ENCODE results near the gene TDRD12. TPM values are rescaled to one million over a fixed set of nuclear protein-coding genes. Genes with fewer than 3 reads are reported as not detected.
"Not testable (repeated sequence)": the region's sequence is repeated elsewhere in the genome, so short reads cannot be mapped to it uniquely, and the experiment has no call there.

Gene TDRD12
- total RNA-seq, 2 donors from 2014 or later, result 0.52 TPM; not detected in 1

- intact Hi-C loops (cut with DNase I), result no loop called here
- Histone ChIP-seq H3K27ac (no peak overlapping the region), H3K4me3 (no peak overlapping the region), H3K4me1 (no peaks in the 10 kb centered on the region), H3K9me3 (no peaks in the 10 kb centered on the region), H3K36me3 (replicated peaks in 1 of 2; ENCODE audit: insufficient read depth in 1 of 2, low read depth in 2 of 2) (no peaks in the 10 kb centered on the region), H3K27me3 (no peaks in the 10 kb centered on the region)
- TF ChIP-seq, protein P1, sequence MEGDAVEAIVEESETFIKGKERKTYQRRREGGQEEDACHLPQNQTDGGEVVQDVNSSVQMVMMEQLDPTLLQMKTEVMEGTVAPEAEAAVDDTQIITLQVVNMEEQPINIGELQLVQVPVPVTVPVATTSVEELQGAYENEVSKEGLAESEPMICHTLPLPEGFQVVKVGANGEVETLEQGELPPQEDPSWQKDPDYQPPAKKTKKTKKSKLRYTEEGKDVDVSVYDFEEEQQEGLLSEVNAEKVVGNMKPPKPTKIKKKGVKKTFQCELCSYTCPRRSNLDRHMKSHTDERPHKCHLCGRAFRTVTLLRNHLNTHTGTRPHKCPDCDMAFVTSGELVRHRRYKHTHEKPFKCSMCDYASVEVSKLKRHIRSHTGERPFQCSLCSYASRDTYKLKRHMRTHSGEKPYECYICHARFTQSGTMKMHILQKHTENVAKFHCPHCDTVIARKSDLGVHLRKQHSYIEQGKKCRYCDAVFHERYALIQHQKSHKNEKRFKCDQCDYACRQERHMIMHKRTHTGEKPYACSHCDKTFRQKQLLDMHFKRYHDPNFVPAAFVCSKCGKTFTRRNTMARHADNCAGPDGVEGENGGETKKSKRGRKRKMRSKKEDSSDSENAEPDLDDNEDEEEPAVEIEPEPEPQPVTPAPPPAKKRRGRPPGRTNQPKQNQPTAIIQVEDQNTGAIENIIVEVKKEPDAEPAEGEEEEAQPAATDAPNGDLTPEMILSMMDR (IDR thresholded peaks at IDR 0.05), result no peak
- no peak for TF ChIP-seq POLR2A (IDR thresholded peaks at IDR 0.05)
- ATAC-seq (no peak), DNase-seq (no peak)
- 90 to 98% methylated on average over 9 of the region's 9 CpGs for WGBS, 2 donors
Measured at GRCh38 chr19:32743021-32743420, 23.5 kb downstream of the TDRD12 start.

DNA sequence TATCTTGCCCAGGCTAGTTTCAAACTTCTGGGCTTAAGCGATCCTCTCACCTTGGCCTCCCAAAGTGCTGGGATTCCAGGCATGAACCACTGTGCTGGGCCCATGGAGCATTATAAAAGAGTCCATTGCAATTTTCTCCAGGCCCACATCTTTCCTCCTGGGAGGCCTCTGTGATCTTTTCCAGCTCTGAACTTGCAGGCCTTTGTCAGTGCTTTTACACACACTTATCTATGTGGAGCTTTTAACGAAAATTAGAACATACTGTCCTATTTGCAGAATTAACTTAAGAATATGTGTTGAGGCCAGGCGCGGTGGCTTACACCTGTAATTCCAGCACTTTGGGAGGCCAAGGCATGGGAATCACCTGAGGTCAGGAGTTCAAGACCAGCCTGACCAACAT, 23.9 kb downstream of the TDRD12 start:
- no peak for ATAC-seq

DNA sequence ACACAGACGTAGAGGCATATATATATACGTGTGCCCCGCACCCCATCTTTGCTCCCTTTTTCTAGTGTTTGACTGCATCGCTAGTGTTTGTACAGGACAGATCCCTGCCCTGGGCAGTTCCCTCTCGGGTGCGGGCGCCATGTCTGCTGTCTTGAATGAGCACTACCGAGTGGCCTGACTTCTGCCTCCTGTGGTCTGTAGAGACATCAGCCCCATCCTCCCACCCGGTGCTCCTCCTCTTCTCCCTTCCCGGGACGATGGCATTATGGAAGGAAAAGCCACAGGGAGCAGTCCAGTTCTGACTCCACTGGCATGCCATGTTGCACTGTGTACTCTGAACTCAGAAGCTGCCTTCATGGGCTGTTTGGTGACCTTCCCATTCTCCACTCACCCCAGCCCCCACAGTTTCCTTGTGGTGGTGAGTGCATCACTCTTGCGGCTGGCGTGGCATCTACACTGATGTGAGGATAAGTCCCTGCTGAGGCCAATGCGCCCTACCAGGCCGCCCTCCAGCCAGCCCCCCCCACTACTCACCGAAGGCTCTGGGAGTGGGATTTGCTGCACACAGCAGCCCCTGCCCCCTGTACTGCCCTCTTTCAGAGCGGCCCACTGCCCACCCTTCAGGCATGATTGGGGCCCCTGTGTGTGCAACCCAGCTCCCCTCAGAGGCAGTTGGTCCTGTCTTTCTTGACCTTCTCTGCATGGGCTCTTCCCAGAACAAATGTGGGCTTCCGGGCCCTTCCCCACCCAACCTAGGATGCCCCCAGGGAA, 25.2 kb downstream of the TDRD12 start:
- Histone ChIP-seq H3K27me3 (no peaks in the 10 kb centered on the region), H3K4me1 (peaks cover 4% of the 10 kb centered on the region), H3K9me3 (no peaks in the 10 kb centered on the region), H3K4me3 (no peak overlapping the region), H3K27ac (no peak overlapping the region), H3K36me3 (replicated peaks in 1 of 2; ENCODE audit: insufficient read depth in 1 of 2, low read depth in 2 of 2) (no peaks in the 10 kb centered on the region)
- WGBS, 2 donors, result 88% methylated on average over 17 to 18 of the region's 18 CpGs
- intact Hi-C loops (cut with DNase I), result no loop called here
- DNase-seq, result no peak
- no peak for ATAC-seq
- no peak for TF ChIP-seq POLR2A (IDR thresholded peaks at IDR 0.05)
- TF ChIP-seq, protein P1 (IDR thresholded peaks at IDR 0.05), result no peak

More for the DNA sequence above, 23.9 kb downstream of the TDRD12 start:
- Histone ChIP-seq H3K4me3 (no peak overlapping the region), H3K9me3 (no peaks in the 10 kb centered on the region), H3K27me3 (no peaks in the 10 kb centered on the region), H3K36me3 (replicated peaks in 1 of 2; ENCODE audit: insufficient read depth in 1 of 2, low read depth in 2 of 2) (no peaks in the 10 kb centered on the region), H3K27ac (no peak overlapping the region), H3K4me1 (peaks cover 2% of the 10 kb centered on the region)
- no peak for TF ChIP-seq POLR2A (IDR thresholded peaks at IDR 0.05)
- TF ChIP-seq, protein P1 (IDR thresholded peaks at IDR 0.05), result no peak
- 91 to 92% methylated on average over 4 of the region's 4 CpGs for WGBS, 2 donors
- no peak for DNase-seq
- intact Hi-C loops (cut with DNase I), result no loop called here

DNA sequence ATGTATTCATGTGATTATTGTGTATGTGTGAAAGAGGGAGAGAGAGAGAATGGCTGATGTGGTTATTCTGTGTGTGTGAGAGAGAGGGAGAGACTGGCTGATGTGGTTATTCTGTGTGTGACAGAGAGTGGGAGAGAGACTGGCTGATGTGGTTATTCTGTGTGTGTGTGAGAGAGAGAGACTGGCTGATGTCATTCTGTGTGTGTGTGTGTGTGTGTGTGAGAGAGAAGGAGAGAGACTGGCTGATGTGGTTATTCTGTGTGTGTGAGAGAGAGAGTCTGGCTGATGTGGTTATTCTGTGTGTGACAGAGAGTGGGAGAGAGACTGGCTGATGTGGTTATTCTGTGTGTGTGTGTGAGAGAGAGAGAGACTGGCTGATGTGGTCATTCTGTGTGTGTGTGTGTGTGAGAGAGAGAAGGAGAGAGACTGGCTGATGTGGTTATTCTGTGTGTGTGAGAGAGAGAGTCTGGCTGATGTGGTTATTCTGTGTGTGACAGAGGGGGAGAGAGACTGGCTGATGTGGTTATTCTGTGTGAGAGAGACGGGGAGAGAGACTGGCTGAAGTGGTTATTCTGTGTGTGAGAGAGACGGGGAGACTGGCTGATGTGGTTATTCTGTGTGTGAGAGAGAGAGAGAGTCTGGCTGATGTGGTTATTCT, 26.2 kb downstream of the TDRD12 start:
- H3K27me3 ChIP-seq; H3K27ac ChIP-seq; H3K36me3 ChIP-seq (replicated peaks in 1 of 2; ENCODE audit: insufficient read depth in 1 of 2, low read depth in 2 of 2); H3K4me3 ChIP-seq; intact Hi-C loops (cut with DNase I); ATAC-seq; DNase-seq; H3K4me1 ChIP-seq; H3K9me3 ChIP-seq: not testable (repeated sequence)
- WGBS, 2 donors, result 46 to 60% methylated on average over 2 of the region's 2 CpGs

- H3K9me3 ChIP-seq; intact Hi-C loops (cut with DNase I); H3K27me3 ChIP-seq; ATAC-seq; DNase-seq; H3K27ac ChIP-seq; H3K4me1 ChIP-seq; H3K4me3 ChIP-seq; H3K36me3 ChIP-seq (replicated peaks in 1 of 2; ENCODE audit: insufficient read depth in 1 of 2, low read depth in 2 of 2): not testable (repeated sequence)
- WGBS, 2 donors, result 34 to 43% methylated on average over 2 of the region's 2 CpGs
Measured at GRCh38 chr19:32746631-32747196, 27.1 kb downstream of the TDRD12 start.

Data from body of pancreas (tissue), 4 donors.